Right lobe of liver (tissue), 4 donors: Measurements from ENCODE around the gene LACRT.

ENCODE experiments used
- CTCF ChIP-seq, 4 donors: fragments of 200-600 bp in 3 of 4; fragments of 450-650 bp in 1 of 4; IDR thresholded peaks; one replicate each; pipeline versions ENCODE4 v1.5.1 to v1.8.0; 2016 to 2022; ENCODE audit warnings: antibody characterized with exemption in 4 of 4, mild to moderate bottlenecking in 2 of 4
- POLR2A ChIP-seq: fragments of 450-650 bp; IDR thresholded peaks from one replicate; pipeline ENCODE4 v1.6.1; 2017; ENCODE audit warnings: antibody characterized with exemption, mild to moderate bottlenecking
- donor health status: DM: no; HTN: no; CAD: no.
- donor health status: DM: no; HTN: no; CAD: no.
- donor health status: DM: no; HTN: yes; CAD: no.

- no peak for TF ChIP-seq CTCF (IDR thresholded peaks at IDR 0.05)
- no peak for TF ChIP-seq POLR2A
These were observed 15.1 kb upstream of the LACRT start for GRCh38 chr12:54649825-54650224.
